ENCODE results near the gene FBXO21. TPM values are rescaled to one million over a fixed set of nuclear protein-coding genes. Genes with fewer than 3 reads are reported as not detected.
"Not testable (repeated sequence)": the region's sequence is repeated elsewhere in the genome, so short reads cannot be mapped to it uniquely, and the experiment has no call there.

FBXO21 gene
- total RNA-seq, 3 donors from 2014 or later, result 64.0 to 99.0 (median 65.3) TPM

GRCh38 chr12:117113231-117113630 lies 77.0 kb downstream of the FBXO21 start:
- Histone ChIP-seq H3K27me3 (no peaks in the 10 kb centered on the region), H3K9me3 (no peaks in the 10 kb centered on the region), H3K36me3 (no peaks in the 10 kb centered on the region), H3K27ac (no peak overlapping the region), H3K4me1 (no peaks in the 10 kb centered on the region), H3K4me3 (no peak overlapping the region)
- intact Hi-C loops (cut with DNase I; ENCODE audit: low total_unique reads), result no loop called here
- DNase-seq (ENCODE audit: low spot score in 2 of 2), result no peak
- no peak for TF ChIP-seq POLR2A (IDR thresholded peaks at IDR 0.05)
- TF ChIP-seq, protein P1, sequence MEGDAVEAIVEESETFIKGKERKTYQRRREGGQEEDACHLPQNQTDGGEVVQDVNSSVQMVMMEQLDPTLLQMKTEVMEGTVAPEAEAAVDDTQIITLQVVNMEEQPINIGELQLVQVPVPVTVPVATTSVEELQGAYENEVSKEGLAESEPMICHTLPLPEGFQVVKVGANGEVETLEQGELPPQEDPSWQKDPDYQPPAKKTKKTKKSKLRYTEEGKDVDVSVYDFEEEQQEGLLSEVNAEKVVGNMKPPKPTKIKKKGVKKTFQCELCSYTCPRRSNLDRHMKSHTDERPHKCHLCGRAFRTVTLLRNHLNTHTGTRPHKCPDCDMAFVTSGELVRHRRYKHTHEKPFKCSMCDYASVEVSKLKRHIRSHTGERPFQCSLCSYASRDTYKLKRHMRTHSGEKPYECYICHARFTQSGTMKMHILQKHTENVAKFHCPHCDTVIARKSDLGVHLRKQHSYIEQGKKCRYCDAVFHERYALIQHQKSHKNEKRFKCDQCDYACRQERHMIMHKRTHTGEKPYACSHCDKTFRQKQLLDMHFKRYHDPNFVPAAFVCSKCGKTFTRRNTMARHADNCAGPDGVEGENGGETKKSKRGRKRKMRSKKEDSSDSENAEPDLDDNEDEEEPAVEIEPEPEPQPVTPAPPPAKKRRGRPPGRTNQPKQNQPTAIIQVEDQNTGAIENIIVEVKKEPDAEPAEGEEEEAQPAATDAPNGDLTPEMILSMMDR (IDR thresholded peaks at IDR 0.05), result no peak
- no peak for TF ChIP-seq POLR2AphosphoS5 (IDR thresholded peaks at IDR 0.05)

- no peak overlapping the region for H3K4me3 ChIP-seq
- H3K4me1 ChIP-seq, result no peaks in the 10 kb centered on the region
- TF ChIP-seq, protein P1 (IDR thresholded peaks at IDR 0.05), result no peak
- TF ChIP-seq POLR2A (IDR thresholded peaks at IDR 0.05) (no peak), POLR2AphosphoS5 (IDR thresholded peaks at IDR 0.05) (no peak)
- intact Hi-C loops (cut with DNase I; ENCODE audit: low total_unique reads), result no loop called here
- H3K27ac ChIP-seq, result no peak overlapping the region
- no peaks in the 10 kb centered on the region for H3K36me3 ChIP-seq
- H3K27me3 ChIP-seq, result no peaks in the 10 kb centered on the region
- no peaks in the 10 kb centered on the region for H3K9me3 ChIP-seq
- DNase-seq (ENCODE audit: low spot score in 2 of 2), result no peak
Observed at GRCh38 chr12:117111821-117112595, 78.3 kb downstream of the FBXO21 start.

- no peak for DNase-seq (ENCODE audit: low spot score in 2 of 2)
- intact Hi-C loops (cut with DNase I; ENCODE audit: low total_unique reads), result no loop called here
Observed at GRCh38 chr12:117111386-117111785, 78.9 kb downstream of the FBXO21 start.

GRCh38 chr12:117109943-117110635 lies 80.2 kb downstream of the FBXO21 start:
- TF ChIP-seq POLR2A (IDR thresholded peaks at IDR 0.05), result no peak
- no peak for TF ChIP-seq POLR2AphosphoS5 (IDR thresholded peaks at IDR 0.05)
- TF ChIP-seq, protein P1 (IDR thresholded peaks at IDR 0.05), result no peak
- Histone ChIP-seq H3K27me3 (no peaks in the 10 kb centered on the region), H3K36me3 (no peaks in the 10 kb centered on the region), H3K4me3 (no peak overlapping the region), H3K27ac (no peak overlapping the region), H3K9me3 (no peaks in the 10 kb centered on the region), H3K4me1 (no peaks in the 10 kb centered on the region)
- intact Hi-C loops (cut with DNase I; ENCODE audit: low total_unique reads), result no loop called here
- no peak for DNase-seq (ENCODE audit: low spot score in 2 of 2)

More at GRCh38 chr12:117111386-117111785, 78.9 kb downstream of the FBXO21 start:
- Histone ChIP-seq H3K36me3 (no peaks in the 10 kb centered on the region), H3K4me3 (no peak overlapping the region), H3K27me3 (no peaks in the 10 kb centered on the region), H3K4me1 (no peaks in the 10 kb centered on the region), H3K9me3 (no peaks in the 10 kb centered on the region), H3K27ac (no peak overlapping the region)
- TF ChIP-seq POLR2AphosphoS5 (IDR thresholded peaks at IDR 0.05) (no peak), POLR2A (IDR thresholded peaks at IDR 0.05) (no peak)
- TF ChIP-seq, protein P1 (IDR thresholded peaks at IDR 0.05), result no peak

GRCh38 chr12:117105902-117106301 lies 84.4 kb downstream of the FBXO21 start:
- TF ChIP-seq POLR2AphosphoS5 (IDR thresholded peaks at IDR 0.05) (peak in 1 of 3 donors; percentile 31), POLR2A (IDR thresholded peaks at IDR 0.05) (no peak)
- TF ChIP-seq, protein P1 (IDR thresholded peaks at IDR 0.05), result no peak
- H3K9me3 ChIP-seq, result no peaks in the 10 kb centered on the region
- no peak overlapping the region for H3K27ac ChIP-seq
- no peaks in the 10 kb centered on the region for H3K4me1 ChIP-seq
- H3K27me3 ChIP-seq, result no peaks in the 10 kb centered on the region
- intact Hi-C loops (cut with DNase I; ENCODE audit: low total_unique reads), result no loop called here
- H3K36me3 ChIP-seq, result no peaks in the 10 kb centered on the region
- H3K4me3 ChIP-seq, result no peak overlapping the region
- DNase-seq (ENCODE audit: low spot score in 2 of 2), result peak in 1 of 2 donors; percentile 66

- H3K9me3 ChIP-seq; H3K4me1 ChIP-seq; H3K27ac ChIP-seq; H3K27me3 ChIP-seq; H3K36me3 ChIP-seq; H3K4me3 ChIP-seq; intact Hi-C loops (cut with DNase I; ENCODE audit: low total_unique reads); DNase-seq (ENCODE audit: low spot score in 2 of 2): not testable (repeated sequence)
Observed at GRCh38 chr12:117104003-117104402, 86.3 kb downstream of the FBXO21 start.
